ENCODE measurements around the gene RXFP2. TPM values are rescaled to one million over a fixed set of nuclear protein-coding genes. Genes with fewer than 3 reads are reported as not detected.

Gene RXFP2
- total and polyA plus RNA-seq, 10 of the 15 experiments (the other 5 are each of a cell fraction or from before 2014, with no cell fraction given): 0.01 to 0.05 TPM; not detected in 8

DNA sequence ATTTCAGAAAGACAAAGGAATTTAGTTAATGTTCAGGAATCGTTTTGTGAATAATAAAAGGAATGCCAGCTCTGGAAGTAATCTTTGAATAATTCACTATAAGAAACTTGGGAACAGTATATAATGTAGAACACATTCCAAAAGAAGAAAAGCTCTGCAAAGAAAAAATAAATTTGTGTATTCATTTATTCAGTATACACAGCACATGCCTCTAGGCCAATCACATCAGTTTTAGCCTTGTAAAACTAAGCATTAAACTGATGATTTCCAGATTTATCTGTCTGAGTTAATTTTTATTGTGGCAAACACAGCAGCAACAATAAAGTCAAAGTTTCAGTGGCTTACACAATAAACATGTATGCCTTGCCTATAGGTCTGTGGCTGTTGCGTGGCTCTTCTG lies 5.7 kb upstream of the RXFP2 start:
- ChIA-PET RAD21 (ENCODE audit: unreplicated experiment) (no interaction called here), SMC1A (ENCODE audit: uncharacterized antibody, unreplicated experiment) (interaction anchor here (0.6 to 1.5 kb wide), 3 partner anchors 8 to 302 kb away, joined by 3 read pairs; no protein-coding TSS in a partner anchor), CTCF (interaction anchor here (1.3 to 2.4 kb wide), 2 partner anchors 7 to 20 kb away, joined by 4 to 8 read pairs; no protein-coding TSS in a partner anchor), POLR2A (no interaction called here)
- intact Hi-C loops (cut with micrococcal nuclease; ENCODE audit: unreplicated experiment): no loop called here
- Histone ChIP-seq H3K4me3 (no peak overlapping the region), H3K27me3 (replicated peaks in 1 of 2; ENCODE audit: control insufficient read depth in 2 of 2, insufficient read depth in 2 of 2, low read length in 1 of 2) (no peaks in the 10 kb centered on the region), H3K27ac (ENCODE audit: control insufficient read depth, insufficient read depth) (no peak overlapping the region), H3K9me3 (replicated peaks; ENCODE audit: control insufficient read depth, insufficient read depth, low read length) (no peaks in the 10 kb centered on the region), H4K20me1 (ENCODE audit: control insufficient read depth, insufficient read depth) (no peaks in the 10 kb centered on the region), H3K36me3 (ENCODE audit: control insufficient read depth in 2 of 2, insufficient read depth in 2 of 2, low read length in 1 of 2) (no peaks in the 10 kb centered on the region), H3K4me1 (ENCODE audit: control insufficient read depth, insufficient read depth, low read length) (no peaks in the 10 kb centered on the region), H3K9ac (ENCODE audit: control insufficient read depth, insufficient read depth, low read length) (no peak overlapping the region), H3K79me2 (ENCODE audit: control insufficient read depth, insufficient read depth, low read length) (no peaks in the 10 kb centered on the region), H2AFZ (ENCODE audit: control insufficient read depth, low read depth, low read length) (no peak overlapping the region), H3K4me2 (ENCODE audit: control insufficient read depth, insufficient read depth) (no peak overlapping the region)
- no peak for TF ChIP-seq SMARCA5 (IDR thresholded peaks at IDR 0.05)
- TF ChIP-seq TCF7 (IDR thresholded peaks at IDR 0.05; ENCODE audit: borderline replicate concordance): no peak
- no peak for TF ChIP-seq HCFC1 (IDR thresholded peaks at IDR 0.05; ENCODE audit: low read length)
- TF ChIP-seq, protein P1, sequence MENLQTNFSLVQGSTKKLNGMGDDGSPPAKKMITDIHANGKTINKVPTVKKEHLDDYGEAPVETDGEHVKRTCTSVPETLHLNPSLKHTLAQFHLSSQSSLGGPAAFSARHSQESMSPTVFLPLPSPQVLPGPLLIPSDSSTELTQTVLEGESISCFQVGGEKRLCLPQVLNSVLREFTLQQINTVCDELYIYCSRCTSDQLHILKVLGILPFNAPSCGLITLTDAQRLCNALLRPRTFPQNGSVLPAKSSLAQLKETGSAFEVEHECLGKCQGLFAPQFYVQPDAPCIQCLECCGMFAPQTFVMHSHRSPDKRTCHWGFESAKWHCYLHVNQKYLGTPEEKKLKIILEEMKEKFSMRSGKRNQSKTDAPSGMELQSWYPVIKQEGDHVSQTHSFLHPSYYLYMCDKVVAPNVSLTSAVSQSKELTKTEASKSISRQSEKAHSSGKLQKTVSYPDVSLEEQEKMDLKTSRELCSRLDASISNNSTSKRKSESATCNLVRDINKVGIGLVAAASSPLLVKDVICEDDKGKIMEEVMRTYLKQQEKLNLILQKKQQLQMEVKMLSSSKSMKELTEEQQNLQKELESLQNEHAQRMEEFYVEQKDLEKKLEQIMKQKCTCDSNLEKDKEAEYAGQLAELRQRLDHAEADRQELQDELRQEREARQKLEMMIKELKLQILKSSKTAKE (IDR thresholded peaks at IDR 0.05; ENCODE audit: low read depth, poor library complexity, severe bottlenecking): no peak
- TF ChIP-seq, protein P2, sequence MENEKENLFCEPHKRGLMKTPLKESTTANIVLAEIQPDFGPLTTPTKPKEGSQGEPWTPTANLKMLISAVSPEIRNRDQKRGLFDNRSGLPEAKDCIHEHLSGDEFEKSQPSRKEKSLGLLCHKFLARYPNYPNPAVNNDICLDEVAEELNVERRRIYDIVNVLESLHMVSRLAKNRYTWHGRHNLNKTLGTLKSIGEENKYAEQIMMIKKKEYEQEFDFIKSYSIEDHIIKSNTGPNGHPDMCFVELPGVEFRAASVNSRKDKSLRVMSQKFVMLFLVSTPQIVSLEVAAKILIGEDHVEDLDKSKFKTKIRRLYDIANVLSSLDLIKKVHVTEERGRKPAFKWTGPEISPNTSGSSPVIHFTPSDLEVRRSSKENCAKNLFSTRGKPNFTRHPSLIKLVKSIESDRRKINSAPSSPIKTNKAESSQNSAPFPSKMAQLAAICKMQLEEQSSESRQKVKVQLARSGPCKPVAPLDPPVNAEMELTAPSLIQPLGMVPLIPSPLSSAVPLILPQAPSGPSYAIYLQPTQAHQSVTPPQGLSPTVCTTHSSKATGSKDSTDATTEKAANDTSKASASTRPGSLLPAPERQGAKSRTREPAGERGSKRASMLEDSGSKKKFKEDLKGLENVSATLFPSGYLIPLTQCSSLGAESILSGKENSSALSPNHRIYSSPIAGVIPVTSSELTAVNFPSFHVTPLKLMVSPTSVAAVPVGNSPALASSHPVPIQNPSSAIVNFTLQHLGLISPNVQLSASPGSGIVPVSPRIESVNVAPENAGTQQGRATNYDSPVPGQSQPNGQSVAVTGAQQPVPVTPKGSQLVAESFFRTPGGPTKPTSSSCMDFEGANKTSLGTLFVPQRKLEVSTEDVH (IDR thresholded peaks at IDR 0.05; ENCODE audit: low read depth, partially characterized antibody): no peak
- TF ChIP-seq RB1 (IDR thresholded peaks at IDR 0.05; ENCODE audit: borderline replicate concordance): no peak
- TF ChIP-seq MXI1 (IDR thresholded peaks at IDR 0.05; ENCODE audit: low read depth, low read length): no peak
- TF ChIP-seq CREM (IDR thresholded peaks at IDR 0.05; ENCODE audit: low read depth): no peak
- DNase-seq (ENCODE audit: low read depth, low spot score) (no peak), ATAC-seq (no peak), FAIRE-seq (no peak)
- 21% methylated on average over 2 of the region's 2 CpGs for WGBS (ENCODE audit: insufficient coverage, insufficient replicate concordance, low lambda C conversion rate, missing lambda C conversion rate)
- no TSS peak for BruUV-seq (replicated peaks)
- in situ Hi-C loops (cut with MboI): loop anchor here (10.0 kb wide), 1 partner anchor 499 kb away; no protein-coding TSS in a partner anchor
